Fibroblast of skin of right biceps (primary cell): ENCODE data around the gene TBXAS1.
A peak's percentile ranks its signal among the peaks of the same experiment; 100 is the strongest.
"Not testable (repeated sequence)": the region's sequence is repeated elsewhere in the genome, so short reads cannot be mapped to it uniquely, and the experiment has no call there.

ENCODE experiments used
- DNase-seq: peaks from one replicate; pipeline ENCODE4 v3.0.0-alpha.2; 2013

Gene TBXAS1

GRCh38 chr7:139893999-139894398 lies 64.9 kb downstream of the TBXAS1 start:
- DNase-seq = no peak

GRCh38 chr7:139895141-139895829 lies 66.2 kb downstream of the TBXAS1 start:
- no peak for DNase-seq

GRCh38 chr7:139896288-139896687 lies 67.2 kb downstream of the TBXAS1 start:
- DNase-seq = no peak

- DNase-seq = no peak
Measured at GRCh38 chr7:139896831-139897230, 67.8 kb downstream of the TBXAS1 start.

- DNase-seq = no peak
Measured at GRCh38 chr7:139897422-139898090, 68.5 kb downstream of the TBXAS1 start.

GRCh38 chr7:139898483-139898882 lies 69.4 kb downstream of the TBXAS1 start:
- no peak for DNase-seq

- DNase-seq = no peak
Measured at GRCh38 chr7:139899328-139899955, 70.4 kb downstream of the TBXAS1 start.

GRCh38 chr7:139900326-139900725 lies 71.3 kb downstream of the TBXAS1 start:
- no peak for DNase-seq

- DNase-seq = no peak
Measured at GRCh38 chr7:139901056-139901795, 72.2 kb downstream of the TBXAS1 start.

GRCh38 chr7:139901901-139902300 lies 72.8 kb downstream of the TBXAS1 start:
- no peak for DNase-seq

- DNase-seq = no peak
Measured at GRCh38 chr7:139902436-139903102, 73.5 kb downstream of the TBXAS1 start.

GRCh38 chr7:139903103-139903477 lies 74.0 kb downstream of the TBXAS1 start:
- not testable (repeated sequence) for DNase-seq

GRCh38 chr7:139906879-139907278 lies 77.8 kb downstream of the TBXAS1 start:
- DNase-seq = no peak

GRCh38 chr7:139908792-139909191 lies 79.7 kb downstream of the TBXAS1 start:
- DNase-seq = no peak

- DNase-seq = peak; percentile 75
Measured at GRCh38 chr7:139909379-139910050, 80.5 kb downstream of the TBXAS1 start.

GRCh38 chr7:139913021-139913844 lies 84.2 kb downstream of the TBXAS1 start:
- peak; percentile 23 for DNase-seq

GRCh38 chr7:139913845-139914135 lies 84.7 kb downstream of the TBXAS1 start:
- no peak for DNase-seq

- peak; percentile 77 for DNase-seq
Measured at GRCh38 chr7:139914306-139915267, 85.5 kb downstream of the TBXAS1 start.

- peak; percentile 86 for DNase-seq
Measured at GRCh38 chr7:139915268-139915863, 86.3 kb downstream of the TBXAS1 start.
